Calu3 (cell line): ENCODE results near the gene CAPN10. TPM values are rescaled to one million over a fixed set of nuclear protein-coding genes. Genes with fewer than 3 reads are reported as not detected.

Experiments
- BruUV-seq: library from RNA; stranded (reverse); fragments of 400-500 nt; replicated peaks from 2 replicates; lab custom pipeline; 2021; lab: Mats Ljungman, UMichigan
- CTCF ChIA-PET: fragments of 300-600 bp; sonication (Branson Sonifier 250); formaldehyde crosslinking; loops from one replicate; lab custom pipeline; 2022; ENCODE audit warnings: antibody characterized with exemption; lab: Charles Lee
- DNase-seq: peaks from one replicate; pipeline ENCODE4 v3.0.0; 2022
- H3K27ac Mint-ChIP-seq: one replicate; pipeline ENCODE4 v1.8.0; 2022; ENCODE audit warnings: mixed read lengths; ENCODE audit not compliant: unreplicated experiment
- H3K27me3 Mint-ChIP-seq: one replicate; pipeline ENCODE4 v1.8.0; 2022; ENCODE audit warnings: mixed read lengths; ENCODE audit not compliant: unreplicated experiment
- H3K36me3 Mint-ChIP-seq: one replicate; pipeline ENCODE4 v1.8.0; 2022; ENCODE audit warnings: mild to moderate bottlenecking, moderate library complexity, mixed read lengths; ENCODE audit not compliant: insufficient read depth, unreplicated experiment
- H3K4me1 Mint-ChIP-seq: one replicate; pipeline ENCODE4 v1.8.0; 2022; ENCODE audit warnings: mild to moderate bottlenecking, low read depth, mixed read lengths; ENCODE audit not compliant: unreplicated experiment
- H3K4me3 Mint-ChIP-seq: one replicate; pipeline ENCODE4 v1.8.0; 2022; ENCODE audit warnings: mild to moderate bottlenecking, low read depth, moderate library complexity, mixed read lengths; ENCODE audit not compliant: unreplicated experiment
- H3K9me3 Mint-ChIP-seq: one replicate; pipeline ENCODE4 v1.8.0; 2022; ENCODE audit warnings: low read depth, mixed read lengths; ENCODE audit not compliant: unreplicated experiment
- CTCF ChIP-seq: fragments of 200-600 bp; IDR thresholded peaks from one replicate; pipeline ENCODE4 v1.8.0; 2022; ENCODE audit warnings: antibody characterized with exemption; ENCODE audit not compliant: unreplicated experiment
- intact Hi-C: fragments of 100-400 bp; cut with micrococcal nuclease; formaldehyde crosslinking; loops from one replicate; pipeline ENCODE4 v1.10.0; 2022; ENCODE audit not compliant: unreplicated experiment
- total RNA-seq: library from RNA; stranded (reverse); gene quantifications from 2 replicates; pipeline ENCODE4 v1.2.3, GENCODE V29; 2022

The CAPN10 gene
- total RNA-seq, 1 experiment from 2014 or later, result 49.3 TPM

DNA sequence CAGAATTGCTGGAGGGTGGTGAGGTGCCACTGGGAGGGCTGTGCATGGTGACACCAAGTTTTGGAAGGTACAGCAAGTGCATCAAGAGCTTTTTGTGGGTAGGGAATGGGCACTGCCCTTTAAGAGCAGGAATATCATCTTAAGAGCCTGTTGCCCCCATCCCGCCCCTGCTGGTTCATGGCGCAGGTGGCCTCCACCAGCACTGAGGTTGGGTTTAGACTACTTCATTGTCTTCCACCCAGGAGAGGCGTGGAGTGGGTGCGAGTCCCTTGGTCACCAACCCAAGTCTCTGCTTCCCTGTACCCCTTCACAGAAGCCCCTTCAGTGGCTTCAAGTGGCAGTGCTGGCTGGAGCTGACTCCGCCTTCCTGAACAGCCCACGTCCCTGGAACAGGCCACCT, 10.5 kb upstream of the CAPN10 start:
- Mint-ChIP-seq H3K27me3 (no peaks in the 10 kb centered on the region), H3K4me3 (no peak overlapping the region), H3K27ac (peak overlapping the region; percentile 30), H3K4me1 (peaks cover 28% of the 10 kb centered on the region), H3K9me3 (no peaks in the 10 kb centered on the region), H3K36me3 (peaks cover 82% of the 10 kb centered on the region)
- DNase-seq, result no peak
- CTCF ChIA-PET, result no interaction called here
- no TSS peak for BruUV-seq
- no peak for TF ChIP-seq CTCF
- intact Hi-C loops, result no loop called here

GRCh38 chr2:240576436-240577205, 9.9 kb upstream of the CAPN10 start:
- Mint-ChIP-seq H3K27me3 (no peaks in the 10 kb centered on the region), H3K4me1 (peaks cover 28% of the 10 kb centered on the region), H3K27ac (no peak overlapping the region), H3K9me3 (no peaks in the 10 kb centered on the region), H3K36me3 (peaks cover 85% of the 10 kb centered on the region), H3K4me3 (no peak overlapping the region)
- no TSS peak for BruUV-seq
- no peak for TF ChIP-seq CTCF
- CTCF ChIA-PET, result no interaction called here
- DNase-seq, result no peak
- intact Hi-C loops, result no loop called here

GRCh38 chr2:240577281-240578109, 9.0 kb upstream of the CAPN10 start:
- H3K36me3 Mint-ChIP-seq, result peaks cover 81% of the 10 kb centered on the region
- no peak for DNase-seq
- no peak overlapping the region for H3K27ac Mint-ChIP-seq
- no peaks in the 10 kb centered on the region for H3K9me3 Mint-ChIP-seq
- TF ChIP-seq CTCF, result no peak
- no peak overlapping the region for H3K4me3 Mint-ChIP-seq
- TSS peak; percentile 18 for BruUV-seq
- CTCF ChIA-PET, result no interaction called here
- H3K4me1 Mint-ChIP-seq, result peaks cover 32% of the 10 kb centered on the region
- intact Hi-C loops, result no loop called here
- no peaks in the 10 kb centered on the region for H3K27me3 Mint-ChIP-seq

- no peak for DNase-seq
- Mint-ChIP-seq H3K4me3 (no peak overlapping the region), H3K27me3 (no peaks in the 10 kb centered on the region), H3K4me1 (peaks cover 38% of the 10 kb centered on the region), H3K36me3 (peaks cover 76% of the 10 kb centered on the region), H3K9me3 (no peaks in the 10 kb centered on the region), H3K27ac (no peak overlapping the region)
- CTCF ChIA-PET, result no interaction called here
- TF ChIP-seq CTCF, result no peak
- no TSS peak for BruUV-seq
- intact Hi-C loops, result no loop called here
Observed at GRCh38 chr2:240578110-240578450, 8.5 kb upstream of the CAPN10 start.
